Naive B cell (primary cell): ENCODE measurements around the gene PTPRG. TPM values are rescaled to one million over a fixed set of nuclear protein-coding genes. Genes with fewer than 3 reads are reported as not detected.

Source experiments
- ATAC-seq, 2 donors: fragments of 150-1000 bp; cut with Tn5 transposase; 2 replicates each; pipeline ENCODE4 v1.10.0; 2021; ENCODE audit warnings: low read depth in 2 of 2, mild to moderate bottlenecking in 2 of 2, moderate library complexity in 2 of 2
- DNase-seq: peaks from one replicate; pipeline ENCODE4 v3.0.0; 2022
- H3K27ac Mint-ChIP-seq, 6 donors: one replicate each; pipeline ENCODE4 v1.8.0; 2020 to 2022; ENCODE audit warnings: mild to moderate bottlenecking in 6 of 6, mixed read lengths in 6 of 6, moderate library complexity in 5 of 6, inconsistent platforms in 2 of 6
- H3K27me3 Mint-ChIP-seq, 3 donors: one replicate each; pipeline ENCODE4 v1.8.0; 2021 to 2022; ENCODE audit warnings: mixed read lengths in 3 of 3, mild to moderate bottlenecking in 1 of 3
- H3K36me3 Mint-ChIP-seq, 2 donors: one replicate each; pipeline ENCODE4 v1.8.0; 2020 to 2022; ENCODE audit warnings: mixed read lengths in 2 of 2, inconsistent platforms in 1 of 2, mild to moderate bottlenecking in 1 of 2
- H3K4me1 Mint-ChIP-seq, 3 donors: one replicate each; pipeline ENCODE4 v1.8.0; 2020 to 2022; ENCODE audit warnings: mixed read lengths in 3 of 3, inconsistent platforms in 1 of 3, mild to moderate bottlenecking in 1 of 3, moderate library complexity in 1 of 3
- H3K4me3 Mint-ChIP-seq, 8 donors: one replicate each; pipeline ENCODE4 v1.8.0; 2020 to 2022; ENCODE audit warnings: mild to moderate bottlenecking in 8 of 8, mixed read lengths in 8 of 8, moderate library complexity in 8 of 8, inconsistent platforms in 2 of 8
- H3K9me3 Mint-ChIP-seq, 7 donors: one replicate each; pipeline ENCODE4 v1.8.0; 2020 to 2022; ENCODE audit warnings: mixed read lengths in 7 of 7, mild to moderate bottlenecking in 5 of 7, inconsistent platforms in 2 of 7, moderate library complexity in 1 of 7
- polyA plus RNA-seq, 6 donors: library from polyadenylated mRNA; unstranded; fragments of 300-500 nt; fragmentation: Illumina TruSeq; gene quantifications; one replicate each; pipeline ENCODE4 v1.2.3, GENCODE V29; 2021; ENCODE audit warnings: low read depth in 6 of 6

The PTPRG gene
- polyA plus RNA-seq, 6 donors from 2014 or later, result 0.05 to 0.20 (median 0.10) TPM; not detected in 1

DNA sequence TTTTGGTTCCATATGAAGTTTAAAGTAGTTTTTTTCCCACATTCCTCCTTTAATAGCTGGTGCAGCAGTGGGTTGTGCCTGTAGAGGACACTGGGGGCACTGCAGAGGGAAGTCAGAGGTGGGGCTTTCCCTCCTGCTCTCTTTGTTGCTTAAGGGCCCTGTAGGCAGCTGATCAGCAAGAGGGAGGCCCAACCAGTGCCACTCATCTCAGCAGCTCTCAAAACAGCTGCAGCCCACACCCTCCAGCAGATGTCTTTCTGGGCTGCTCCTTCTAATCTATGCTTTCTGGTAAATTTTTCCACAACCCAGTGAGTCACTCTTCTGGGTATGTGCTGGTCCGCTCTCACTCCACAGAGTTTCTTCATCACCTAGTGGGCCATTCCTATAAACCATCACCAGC is 548.2 kb downstream of the PTPRG start:
- H3K36me3 Mint-ChIP-seq, result no peaks in the 10 kb centered on the region
- peak overlapping the region in 1 of 8 donors; percentile 42 for H3K4me3 Mint-ChIP-seq
- peaks cover 5 to 27% (median 12%) of the 10 kb centered on the region in 7 donors for H3K9me3 Mint-ChIP-seq
- H3K27ac Mint-ChIP-seq, result no peak overlapping the region
- no peaks in the 10 kb centered on the region for H3K4me1 Mint-ChIP-seq
- ATAC-seq (no peak), DNase-seq (no peak)
- peaks cover 0 to 5% (median 0%) of the 10 kb centered on the region in 3 donors for H3K27me3 Mint-ChIP-seq

DNA sequence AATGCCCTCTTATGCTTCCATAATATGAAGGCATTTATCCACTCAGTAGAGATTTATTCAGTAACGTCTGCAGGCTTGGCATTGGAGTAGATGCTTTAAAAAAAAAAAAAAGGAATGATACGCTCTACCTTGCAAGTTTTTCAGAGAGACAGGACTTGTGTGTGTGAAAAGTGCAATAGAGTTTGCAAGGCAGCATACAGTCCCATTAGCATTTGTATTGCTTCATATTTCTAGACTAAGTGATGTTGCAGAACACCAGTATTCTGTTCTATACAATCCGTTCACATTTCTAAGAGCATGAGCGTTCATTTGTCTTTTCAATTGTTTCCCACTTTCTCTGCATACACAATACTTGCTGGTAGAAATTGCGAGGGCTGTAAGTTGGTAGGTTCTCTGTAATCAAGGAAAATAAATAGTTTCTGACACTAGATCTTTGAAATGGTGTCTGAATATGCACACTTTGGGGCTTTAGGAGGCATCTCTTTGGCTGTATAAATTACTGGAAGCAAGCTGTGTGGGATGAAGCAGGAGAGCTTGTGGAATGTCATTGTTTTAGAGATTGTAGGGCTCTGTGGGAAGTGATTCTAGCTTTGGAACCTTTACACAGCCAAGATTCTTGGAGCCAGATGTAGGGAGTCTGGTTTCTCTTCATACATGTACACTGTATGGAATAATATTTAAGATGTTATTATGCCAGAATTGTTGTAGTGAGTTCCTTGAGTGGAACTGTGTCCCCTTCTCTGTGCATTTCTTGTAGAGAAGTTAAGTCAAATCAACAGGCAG is 549.3 kb downstream of the PTPRG start:
- Mint-ChIP-seq H3K4me3 (no peak overlapping the region), H3K27ac (no peak overlapping the region), H3K36me3 (no peaks in the 10 kb centered on the region), H3K27me3 (peaks cover 0 to 5% (median 0%) of the 10 kb centered on the region in 3 donors), H3K4me1 (no peaks in the 10 kb centered on the region), H3K9me3 (peaks cover 5 to 27% (median 12%) of the 10 kb centered on the region in 7 donors)
- ATAC-seq (no peak), DNase-seq (no peak)

GRCh38 chr3:62113092-62113491 is 551.7 kb downstream of the PTPRG start:
- Mint-ChIP-seq H3K27ac (no peak overlapping the region), H3K4me3 (no peak overlapping the region), H3K4me1 (no peaks in the 10 kb centered on the region), H3K36me3 (no peaks in the 10 kb centered on the region), H3K9me3 (peaks cover 5 to 27% (median 12%) of the 10 kb centered on the region in 7 donors), H3K27me3 (peaks cover 0 to 5% (median 0%) of the 10 kb centered on the region in 3 donors)
- DNase-seq (no peak), ATAC-seq (no peak)

- Mint-ChIP-seq H3K4me3 (no peak overlapping the region), H3K9me3 (peaks cover 2 to 20% (median 6%) of the 10 kb centered on the region in 7 donors), H3K27me3 (peaks cover 0 to 5% (median 5%) of the 10 kb centered on the region in 3 donors), H3K36me3 (no peaks in the 10 kb centered on the region), H3K4me1 (no peaks in the 10 kb centered on the region), H3K27ac (no peak overlapping the region)
- ATAC-seq (no peak), DNase-seq (no peak)
Observed at GRCh38 chr3:62114763-62115162, 553.4 kb downstream of the PTPRG start.

GRCh38 chr3:62117903-62118548 is 556.7 kb downstream of the PTPRG start:
- DNase-seq (no peak), ATAC-seq (no peak)
- H3K27me3 Mint-ChIP-seq, result peaks cover 0 to 5% (median 4%) of the 10 kb centered on the region in 3 donors
- H3K4me1 Mint-ChIP-seq, result no peaks in the 10 kb centered on the region
- H3K36me3 Mint-ChIP-seq, result no peaks in the 10 kb centered on the region
- no peak overlapping the region for H3K4me3 Mint-ChIP-seq
- H3K9me3 Mint-ChIP-seq, result peaks cover 3 to 12% (median 7%) of the 10 kb centered on the region in 7 donors
- no peak overlapping the region for H3K27ac Mint-ChIP-seq

DNA sequence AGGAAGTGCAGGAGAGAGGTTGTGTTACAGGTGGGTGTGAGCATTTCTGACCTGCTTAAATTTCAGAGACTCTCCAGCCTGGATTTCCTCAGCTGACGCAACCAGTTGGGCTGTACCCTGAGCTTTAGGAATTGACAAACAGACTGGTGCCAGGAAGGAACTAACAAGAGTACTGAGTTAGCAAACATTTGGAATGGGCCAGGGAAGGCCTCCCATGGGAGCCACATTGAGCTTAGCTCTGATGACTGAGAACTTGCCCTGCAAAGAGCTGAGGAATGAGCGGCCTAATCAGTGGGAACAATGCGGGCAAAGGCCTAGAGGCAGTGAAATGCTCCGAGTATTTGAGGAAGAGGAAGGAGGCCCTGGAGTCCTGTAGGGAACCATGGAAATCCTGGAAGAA is 557.8 kb downstream of the PTPRG start:
- no peak for DNase-seq
- Mint-ChIP-seq H3K4me1 (no peaks in the 10 kb centered on the region), H3K27ac (no peak overlapping the region), H3K36me3 (no peaks in the 10 kb centered on the region), H3K4me3 (no peak overlapping the region), H3K9me3 (peaks cover 3 to 15% (median 6%) of the 10 kb centered on the region in 7 donors), H3K27me3 (peaks cover 0 to 5% (median 4%) of the 10 kb centered on the region in 3 donors)
- no peak for ATAC-seq

DNA sequence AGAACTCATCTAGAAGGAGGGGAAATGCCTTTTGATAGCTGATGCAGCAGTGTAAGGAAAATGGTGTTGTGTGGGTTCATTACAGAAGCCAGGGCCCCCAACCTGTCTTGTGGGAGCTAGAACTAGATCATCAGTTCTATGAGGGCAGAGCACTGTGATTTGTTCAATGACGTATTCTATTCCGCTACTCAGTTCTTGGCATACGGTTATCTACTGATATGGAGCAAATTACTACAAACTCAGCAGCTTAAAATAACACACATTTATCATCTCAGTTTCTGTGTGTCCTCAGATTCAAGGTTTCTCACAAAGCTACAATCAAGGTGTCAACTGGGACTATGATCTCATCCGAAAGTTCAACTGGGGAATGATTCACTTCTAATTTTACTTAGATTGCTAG is 561.4 kb downstream of the PTPRG start:
- no peaks in the 10 kb centered on the region for H3K36me3 Mint-ChIP-seq
- H3K9me3 Mint-ChIP-seq, result peaks cover 3 to 15% (median 7%) of the 10 kb centered on the region in 7 donors
- no peak for ATAC-seq
- H3K4me3 Mint-ChIP-seq, result no peak overlapping the region
- no peaks in the 10 kb centered on the region for H3K4me1 Mint-ChIP-seq
- H3K27ac Mint-ChIP-seq, result no peak overlapping the region
- H3K27me3 Mint-ChIP-seq, result peaks cover 0 to 5% (median 4%) of the 10 kb centered on the region in 3 donors
- no peak for DNase-seq

DNA sequence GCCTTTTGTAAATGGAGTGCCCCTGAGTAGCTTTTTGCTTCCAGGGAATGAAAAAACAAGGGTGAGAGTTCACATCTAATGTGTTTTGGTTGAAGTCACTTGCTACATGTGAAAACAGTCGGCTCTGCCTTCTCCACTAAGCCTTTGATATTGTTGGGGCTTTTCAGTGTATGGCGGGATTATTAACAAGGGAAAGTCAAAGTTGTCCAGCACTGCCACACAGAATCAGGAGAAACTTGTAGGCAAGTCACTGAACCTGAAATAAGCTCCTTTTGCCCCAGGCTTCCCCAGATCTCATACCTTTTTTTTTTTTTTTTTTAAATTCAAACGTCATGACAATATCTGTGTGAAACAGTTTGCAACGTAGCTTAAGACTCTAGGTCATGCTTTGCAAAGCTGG is 564.0 kb downstream of the PTPRG start:
- Mint-ChIP-seq H3K4me1 (no peaks in the 10 kb centered on the region), H3K27ac (no peak overlapping the region), H3K27me3 (peaks cover 0 to 7% (median 4%) of the 10 kb centered on the region in 3 donors), H3K36me3 (no peaks in the 10 kb centered on the region), H3K9me3 (peaks cover 0 to 9% (median 3%) of the 10 kb centered on the region in 7 donors), H3K4me3 (no peak overlapping the region)
- no peak for DNase-seq
- no peak for ATAC-seq

GRCh38 chr3:62127116-62127515 is 565.7 kb downstream of the PTPRG start:
- Mint-ChIP-seq H3K9me3 (peaks cover 0 to 9% (median 0%) of the 10 kb centered on the region in 7 donors), H3K4me1 (no peaks in the 10 kb centered on the region), H3K4me3 (no peak overlapping the region), H3K27me3 (peaks cover 0 to 7% (median 1%) of the 10 kb centered on the region in 3 donors), H3K36me3 (no peaks in the 10 kb centered on the region), H3K27ac (no peak overlapping the region)
- DNase-seq (no peak), ATAC-seq (no peak)

DNA sequence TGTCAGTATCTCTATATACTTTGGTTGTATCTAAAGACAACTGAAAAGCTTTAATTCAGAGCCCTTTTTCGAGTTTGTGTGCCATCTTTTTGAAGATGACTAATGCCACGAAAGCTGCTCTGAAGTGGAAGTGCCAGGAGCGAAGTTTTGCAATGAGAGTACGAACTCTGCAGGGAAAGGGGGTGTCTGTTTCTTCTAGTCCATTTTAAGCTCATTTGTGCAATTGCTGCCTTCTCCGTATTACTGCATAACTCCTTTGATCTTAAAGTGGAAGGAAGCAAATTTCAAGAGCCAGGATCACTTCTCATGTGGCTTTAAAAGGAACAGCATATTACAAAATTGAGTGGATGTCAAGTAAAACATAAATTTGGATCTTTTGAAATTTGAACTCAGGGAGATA is 566.7 kb downstream of the PTPRG start:
- no peaks in the 10 kb centered on the region for H3K36me3 Mint-ChIP-seq
- H3K27ac Mint-ChIP-seq, result no peak overlapping the region
- no peak overlapping the region for H3K4me3 Mint-ChIP-seq
- no peaks in the 10 kb centered on the region for H3K4me1 Mint-ChIP-seq
- no peak for ATAC-seq
- no peak for DNase-seq
- peaks cover 0 to 4% (median 0%) of the 10 kb centered on the region in 7 donors for H3K9me3 Mint-ChIP-seq
- H3K27me3 Mint-ChIP-seq, result peaks cover 0 to 7% (median 3%) of the 10 kb centered on the region in 3 donors

GRCh38 chr3:62128681-62129080 is 567.3 kb downstream of the PTPRG start:
- ATAC-seq (no peak), DNase-seq (no peak)
- Mint-ChIP-seq H3K4me1 (no peaks in the 10 kb centered on the region), H3K9me3 (peaks cover 0 to 4% (median 0%) of the 10 kb centered on the region in 7 donors), H3K27ac (no peak overlapping the region), H3K27me3 (peaks cover 0 to 7% (median 3%) of the 10 kb centered on the region in 3 donors), H3K36me3 (no peaks in the 10 kb centered on the region), H3K4me3 (no peak overlapping the region)

DNA sequence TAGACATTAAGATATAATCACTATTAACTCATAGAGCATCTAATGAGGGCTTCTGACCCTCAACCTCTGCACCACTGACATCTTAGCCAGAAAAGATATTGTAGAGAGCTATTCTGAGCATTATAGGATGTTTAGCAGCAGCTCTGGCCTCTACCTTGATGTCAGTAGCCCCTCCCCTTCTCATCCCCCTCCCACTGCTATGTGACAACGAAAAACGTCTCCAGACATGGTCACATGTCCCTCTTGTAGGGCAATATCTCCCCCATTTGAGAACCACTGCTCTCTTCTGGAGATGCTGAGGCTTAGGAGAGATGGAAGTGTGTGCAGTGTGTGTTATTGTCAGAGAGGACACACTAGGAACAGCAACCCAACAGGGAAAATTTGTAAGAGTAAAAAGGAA is 569.7 kb downstream of the PTPRG start:
- ATAC-seq (no peak), DNase-seq (no peak)
- no peaks in the 10 kb centered on the region for H3K36me3 Mint-ChIP-seq
- H3K27me3 Mint-ChIP-seq, result peaks cover 0 to 15% (median 13%) of the 10 kb centered on the region in 3 donors
- H3K4me1 Mint-ChIP-seq, result no peaks in the 10 kb centered on the region
- no peak overlapping the region for H3K27ac Mint-ChIP-seq
- peaks cover 0 to 4% (median 1%) of the 10 kb centered on the region in 7 donors for H3K9me3 Mint-ChIP-seq
- no peak overlapping the region for H3K4me3 Mint-ChIP-seq

GRCh38 chr3:62131620-62132019 is 570.2 kb downstream of the PTPRG start:
- no peaks in the 10 kb centered on the region for H3K36me3 Mint-ChIP-seq
- H3K27me3 Mint-ChIP-seq, result peaks cover 0 to 18% (median 13%) of the 10 kb centered on the region in 3 donors
- H3K9me3 Mint-ChIP-seq, result peaks cover 0 to 5% (median 3%) of the 10 kb centered on the region in 7 donors
- no peak for ATAC-seq
- no peaks in the 10 kb centered on the region for H3K4me1 Mint-ChIP-seq
- H3K4me3 Mint-ChIP-seq, result no peak overlapping the region
- H3K27ac Mint-ChIP-seq, result peak overlapping the region in 1 of 6 donors; percentile 2
- DNase-seq, result no peak
